Measurements from ENCODE around the gene DNASE2B.

The DNASE2B gene

GRCh38 chr1:84370266-84370665, 28.0 kb upstream of the DNASE2B start:
- DNase-seq = no peak
- no peak for TF ChIP-seq CTCF (IDR thresholded peaks at IDR 0.05; ENCODE audit: low read depth, low read length)
- Histone ChIP-seq H3K4me1 (no peaks in the 10 kb centered on the region), H3K27me3 (no peaks in the 10 kb centered on the region), H3K4me3 (ENCODE audit: low read depth, low read length) (no peak overlapping the region), H3K9me3 (no peaks in the 10 kb centered on the region), H3K36me3 (no peaks in the 10 kb centered on the region)

GRCh38 chr1:84370831-84371394, 27.4 kb upstream of the DNASE2B start:
- H3K9me3 ChIP-seq = no peaks in the 10 kb centered on the region
- DNase-seq = no peak
- H3K4me3 ChIP-seq (ENCODE audit: low read depth, low read length) = no peak overlapping the region
- no peaks in the 10 kb centered on the region for H3K27me3 ChIP-seq
- no peaks in the 10 kb centered on the region for H3K4me1 ChIP-seq
- H3K36me3 ChIP-seq = no peaks in the 10 kb centered on the region
- no peak for TF ChIP-seq CTCF (IDR thresholded peaks at IDR 0.05; ENCODE audit: low read depth, low read length)

GRCh38 chr1:84373436-84374141, 24.7 kb upstream of the DNASE2B start:
- H3K9me3 ChIP-seq = no peaks in the 10 kb centered on the region
- TF ChIP-seq CTCF (IDR thresholded peaks at IDR 0.05; ENCODE audit: low read depth, low read length) = no peak
- H3K36me3 ChIP-seq = no peaks in the 10 kb centered on the region
- no peak overlapping the region for H3K4me3 ChIP-seq (ENCODE audit: low read depth, low read length)
- H3K27me3 ChIP-seq = no peaks in the 10 kb centered on the region
- peaks cover 2% of the 10 kb centered on the region; the same call in 1 of the 2 replicates for H3K4me1 ChIP-seq
- no peak for DNase-seq

- H3K4me1 ChIP-seq = peaks cover 2% of the 10 kb centered on the region; the same call in 1 of the 2 replicates
- DNase-seq = no peak
- H3K36me3 ChIP-seq = no peaks in the 10 kb centered on the region
- H3K9me3 ChIP-seq = no peaks in the 10 kb centered on the region
- H3K27me3 ChIP-seq = no peaks in the 10 kb centered on the region
- no peak overlapping the region for H3K4me3 ChIP-seq (ENCODE audit: low read depth, low read length)
- TF ChIP-seq CTCF (IDR thresholded peaks at IDR 0.05; ENCODE audit: low read depth, low read length) = no peak
Observed at GRCh38 chr1:84374991-84375696, 23.1 kb upstream of the DNASE2B start.

GRCh38 chr1:84376000-84376910, 22.0 kb upstream of the DNASE2B start:
- DNase-seq = no peak
- no peak for TF ChIP-seq CTCF (IDR thresholded peaks at IDR 0.05; ENCODE audit: low read depth, low read length)
- no peaks in the 10 kb centered on the region for H3K36me3 ChIP-seq
- H3K9me3 ChIP-seq = no peaks in the 10 kb centered on the region
- H3K27me3 ChIP-seq = no peaks in the 10 kb centered on the region
- peaks cover 2% of the 10 kb centered on the region; the same call in 1 of the 2 replicates for H3K4me1 ChIP-seq
- H3K4me3 ChIP-seq (ENCODE audit: low read depth, low read length) = no peak overlapping the region

Measured in BE2C (cell line).